SU-DHL-6 (cell line): Measurements from ENCODE around the gene TSPAN31.

Experiments used
- H2AFZ ChIP-seq: fragments of 200-600 bp; sonication (generic); 2 replicates; pipeline ENCODE4 v1.6.1; 2014; ENCODE audit warnings: low read depth, mild to moderate bottlenecking, moderate library complexity, mixed read lengths, antibody characterized with exemption, low read length; ENCODE audit not compliant: severe bottlenecking
- H3F3A ChIP-seq: fragments of 200-600 bp; shearing (Covaris generic); 2 replicates; pipeline ENCODE4 v1.6.0; 2016; ENCODE audit warnings: antibody characterized with exemption, mild to moderate bottlenecking; ENCODE audit not compliant: insufficient read depth
- H3K27ac ChIP-seq: fragments of 200-600 bp; sonication (generic); 2 replicates; pipeline ENCODE4 v1.5.1; 2016; ENCODE audit warnings: low read depth, mild to moderate bottlenecking, low read length, moderate library complexity, mixed read lengths
- H3K27me3 ChIP-seq: fragments of 200-600 bp; sonication (generic), shearing (Covaris generic); 2 replicates; pipeline ENCODE4 v1.6.0; 2014; ENCODE audit warnings: mild to moderate bottlenecking, low read length
- H3K36me3 ChIP-seq: fragments of 200-600 bp; sonication (generic); 2 replicates; pipeline ENCODE4 v1.6.1; 2014; ENCODE audit warnings: mild to moderate bottlenecking, low read length, mixed read lengths
- H3K4me2 ChIP-seq: fragments of 300-600, 200-600 bp; shearing (Covaris generic), sonication (generic); 2 replicates; pipeline ENCODE4 v1.6.0; 2014; ENCODE audit warnings: low read length, low read depth, mild to moderate bottlenecking; ENCODE audit not compliant: poor library complexity, severe bottlenecking
- H3K4me3 ChIP-seq: fragments of 200-600 bp; sonication (generic); 2 replicates; pipeline ENCODE4 v1.5.1; 2014; ENCODE audit warnings: antibody characterized with exemption, low read length, mild to moderate bottlenecking, mixed read lengths; ENCODE audit not compliant: insufficient read depth, poor library complexity, severe bottlenecking
- H3K79me2 ChIP-seq: fragments of 200-600 bp; sonication (generic); 2 replicates; pipeline ENCODE4 v1.6.1; 2014; ENCODE audit warnings: mild to moderate bottlenecking, low read length, moderate library complexity; ENCODE audit not compliant: insufficient read depth
- H3K9ac ChIP-seq: fragments of 200-600 bp; sonication (generic); 2 replicates; pipeline ENCODE4 v1.7.0; 2014; ENCODE audit warnings: mild to moderate bottlenecking, low read length
- H3K9me2 ChIP-seq: fragments of 200-600 bp; sonication (generic); replicated peaks from 2 replicates; pipeline ENCODE4 v1.6.1; 2014; ENCODE audit warnings: low read length; ENCODE audit not compliant: insufficient read depth
- H3K9me3 ChIP-seq: fragments of 200-600 bp; sonication (generic); 2 replicates; pipeline ENCODE4 v1.6.1; 2014; ENCODE audit warnings: low read length, mixed read lengths; ENCODE audit not compliant: insufficient read depth
- H4K20me1 ChIP-seq: fragments of 200-600 bp; sonication (generic); 2 replicates; pipeline ENCODE4 v1.6.1; 2014; ENCODE audit warnings: low read depth, mild to moderate bottlenecking, antibody characterized with exemption, low read length, moderate library complexity, mixed read lengths
- CTCF ChIP-seq: fragments of 200-600 bp; sonication (generic); IDR thresholded peaks from one replicate; pipeline ENCODE4 v1.5.1; 2017; ENCODE audit warnings: antibody characterized with exemption, mild to moderate bottlenecking, low read length, moderate library complexity; ENCODE audit not compliant: insufficient read depth, poor library complexity, severe bottlenecking
- EZH2phosphoT487 ChIP-seq: fragments of 200-600 bp; sonication (generic), shearing (Covaris generic); conservative IDR thresholded peaks from 2 replicates; pipeline ENCODE4 v1.6.1; 2018; ENCODE audit warnings: mild to moderate bottlenecking, antibody characterized with exemption, low read length, moderate library complexity, mixed read lengths

Gene TSPAN31

DNA sequence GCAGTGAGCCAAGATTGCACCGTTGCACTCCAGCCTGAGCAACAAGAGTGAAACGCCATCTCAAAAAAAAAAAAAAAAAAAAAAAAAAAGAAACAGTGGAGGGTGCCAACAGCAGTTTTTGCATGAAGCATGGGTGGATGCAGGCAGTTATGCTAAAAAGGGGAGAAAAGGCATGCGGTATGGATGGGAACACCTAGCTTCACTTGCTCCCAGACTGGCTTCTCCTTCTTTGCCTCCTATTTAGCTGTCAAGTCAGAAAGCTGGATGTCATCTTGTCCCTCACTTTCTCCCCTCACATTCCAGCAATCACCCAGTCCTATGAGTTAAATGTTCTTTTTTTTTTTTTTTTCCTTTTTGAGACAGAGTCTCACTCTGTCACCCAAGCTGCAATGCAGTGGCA is 30.2 kb downstream of the TSPAN31 start:
- H3K4me3 ChIP-seq, result no peak overlapping the region
- no peaks in the 10 kb centered on the region for H3K79me2 ChIP-seq
- H3K4me2 ChIP-seq, result no peak overlapping the region
- 0 out of 2 replicates have a peak, but pooled peaks cover 5% of the 10 kb centered on the region for H3F3A ChIP-seq
- H3K27me3 ChIP-seq, result no peaks in the 10 kb centered on the region
- TF ChIP-seq EZH2phosphoT487, result no peak
- TF ChIP-seq CTCF, result no peak
- H4K20me1 ChIP-seq, result no peaks in the 10 kb centered on the region
- H3K9me2 ChIP-seq, result no peaks in the 10 kb centered on the region
- no peak overlapping the region for H3K27ac ChIP-seq
- no peak overlapping the region for H2AFZ ChIP-seq
- no peak overlapping the region for H3K9ac ChIP-seq
- no peaks in the 10 kb centered on the region for H3K9me3 ChIP-seq
- H3K36me3 ChIP-seq, result no peaks in the 10 kb centered on the region

- Histone ChIP-seq H3K79me2 (no peaks in the 10 kb centered on the region), H4K20me1 (no peaks in the 10 kb centered on the region), H3K36me3 (no peaks in the 10 kb centered on the region), H3F3A (0 out of 2 replicates have a peak, but pooled peaks cover 5% of the 10 kb centered on the region), H2AFZ (no peak overlapping the region), H3K4me3 (no peak overlapping the region), H3K27ac (no peak overlapping the region), H3K9me3 (no peaks in the 10 kb centered on the region), H3K9me2 (no peaks in the 10 kb centered on the region), H3K4me2 (no peak overlapping the region), H3K27me3 (no peaks in the 10 kb centered on the region), H3K9ac (no peak overlapping the region)
- TF ChIP-seq CTCF (no peak), EZH2phosphoT487 (no peak)
Observed at GRCh38 chr12:57775563-57776246, 30.9 kb downstream of the TSPAN31 start.

DNA sequence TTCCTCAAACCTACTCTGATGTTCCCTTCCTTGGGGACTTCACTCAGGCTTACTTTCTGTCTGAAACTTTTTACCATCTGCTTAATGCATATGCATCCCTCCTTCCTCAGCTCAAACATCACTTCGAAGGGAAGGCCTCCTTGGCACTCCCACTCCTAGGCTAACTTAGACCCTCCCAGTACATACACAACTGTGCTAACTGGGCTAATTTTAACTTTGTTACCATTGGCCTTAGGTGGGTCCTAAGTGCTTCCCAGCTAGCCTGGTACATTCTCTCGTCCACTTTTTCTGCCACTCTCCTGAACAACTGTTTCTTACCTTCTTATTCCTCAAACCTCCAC is 31.4 kb downstream of the TSPAN31 start:
- Histone ChIP-seq H4K20me1 (no peaks in the 10 kb centered on the region), H2AFZ (no peak overlapping the region), H3K27me3 (no peaks in the 10 kb centered on the region), H3K9ac (no peak overlapping the region), H3K4me2 (no peak overlapping the region), H3K27ac (no peak overlapping the region), H3K79me2 (no peaks in the 10 kb centered on the region), H3K36me3 (no peaks in the 10 kb centered on the region), H3F3A (0 out of 2 replicates have a peak, but pooled peaks cover 5% of the 10 kb centered on the region), H3K9me2 (no peaks in the 10 kb centered on the region), H3K9me3 (no peaks in the 10 kb centered on the region), H3K4me3 (no peak overlapping the region)
- TF ChIP-seq EZH2phosphoT487 (no peak), CTCF (no peak)
